HEK293 (cell line): Measurements from ENCODE around the gene MYH3.

Source experiments
- KLF8 ChIP-seq: fragments of 450-650 bp; formaldehyde crosslinking; IDR thresholded peaks from 2 replicates; pipeline ENCODE4 v1.5.1; 2016; ENCODE audit warnings: missing biosample characterization, missing genetic modification characterization
- ZNF121 ChIP-seq: fragments of 450-650 bp; formaldehyde crosslinking; IDR thresholded peaks from 2 replicates; pipeline ENCODE4 v1.5.1; 2016; ENCODE audit warnings: missing biosample characterization, missing genetic modification characterization
- ZNF350 ChIP-seq: fragments of 450-650 bp; formaldehyde crosslinking; IDR thresholded peaks from 2 replicates; pipeline ENCODE4 v1.5.0; 2017; ENCODE audit warnings: missing biosample characterization, mild to moderate bottlenecking, missing genetic modification characterization
- TF ChIP-seq, protein P1 (sequence below): fragments of 450-650 bp; formaldehyde crosslinking; IDR thresholded peaks from 2 replicates; pipeline ENCODE4 v1.5.1; 2016; ENCODE audit warnings: missing biosample characterization, missing genetic modification characterization

DNA sequence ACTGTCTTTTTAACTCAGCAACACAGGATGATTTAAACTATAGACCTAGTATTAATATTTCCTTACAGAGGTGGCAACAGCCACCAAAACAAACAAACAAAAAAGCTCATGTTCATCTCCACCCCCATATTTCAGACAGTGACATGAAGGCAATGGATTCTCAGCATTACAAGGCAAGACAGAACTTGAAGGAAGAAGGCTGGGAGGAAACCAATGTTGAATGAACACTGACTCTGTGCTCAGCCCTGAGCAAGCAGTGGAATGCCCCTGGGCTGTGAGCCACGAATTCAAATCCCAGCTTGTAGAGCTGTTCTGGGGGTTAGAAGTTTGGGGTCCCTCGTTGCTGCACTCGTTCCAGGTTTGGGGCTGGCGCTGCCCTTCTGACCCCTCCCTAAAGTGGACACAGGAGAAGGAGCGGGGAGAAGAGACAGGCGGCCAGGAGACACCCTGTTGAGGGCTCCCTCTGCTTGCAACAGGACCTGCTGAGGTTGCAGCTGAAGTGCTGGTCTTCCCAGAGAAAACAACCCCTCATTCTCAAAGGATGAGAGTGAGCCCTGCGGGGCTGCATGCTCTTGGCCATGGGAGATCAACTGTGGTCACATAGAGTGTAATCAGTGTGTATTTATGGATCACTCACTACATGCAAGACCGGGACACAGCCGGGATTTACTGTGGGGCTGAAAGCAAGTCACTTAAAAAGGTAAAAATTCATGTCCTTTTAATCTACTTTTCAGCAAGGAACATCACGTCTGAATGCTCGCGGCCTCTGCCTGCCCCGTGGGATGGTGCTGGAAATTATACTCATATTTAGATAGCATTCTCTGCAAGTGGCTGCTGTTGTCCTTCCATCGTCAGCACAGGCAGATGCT, 34.3 kb downstream of the MYH3 start:
- no peak for TF ChIP-seq KLF8
- TF ChIP-seq ZNF121 = no peak
- no peak for TF ChIP-seq ZNF350
- TF ChIP-seq, protein P1, sequence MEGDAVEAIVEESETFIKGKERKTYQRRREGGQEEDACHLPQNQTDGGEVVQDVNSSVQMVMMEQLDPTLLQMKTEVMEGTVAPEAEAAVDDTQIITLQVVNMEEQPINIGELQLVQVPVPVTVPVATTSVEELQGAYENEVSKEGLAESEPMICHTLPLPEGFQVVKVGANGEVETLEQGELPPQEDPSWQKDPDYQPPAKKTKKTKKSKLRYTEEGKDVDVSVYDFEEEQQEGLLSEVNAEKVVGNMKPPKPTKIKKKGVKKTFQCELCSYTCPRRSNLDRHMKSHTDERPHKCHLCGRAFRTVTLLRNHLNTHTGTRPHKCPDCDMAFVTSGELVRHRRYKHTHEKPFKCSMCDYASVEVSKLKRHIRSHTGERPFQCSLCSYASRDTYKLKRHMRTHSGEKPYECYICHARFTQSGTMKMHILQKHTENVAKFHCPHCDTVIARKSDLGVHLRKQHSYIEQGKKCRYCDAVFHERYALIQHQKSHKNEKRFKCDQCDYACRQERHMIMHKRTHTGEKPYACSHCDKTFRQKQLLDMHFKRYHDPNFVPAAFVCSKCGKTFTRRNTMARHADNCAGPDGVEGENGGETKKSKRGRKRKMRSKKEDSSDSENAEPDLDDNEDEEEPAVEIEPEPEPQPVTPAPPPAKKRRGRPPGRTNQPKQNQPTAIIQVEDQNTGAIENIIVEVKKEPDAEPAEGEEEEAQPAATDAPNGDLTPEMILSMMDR (tag by site-specific recombination) = no peak
